OCI-LY3 (cell line): ENCODE data around the gene CSE1L.
"Not testable (repeated sequence)": the region's sequence is repeated elsewhere in the genome, so short reads cannot be mapped to it uniquely, and the experiment has no call there.

Source experiments
- H2AFZ ChIP-seq: fragments of 200-600, 300-600 bp; shearing (Covaris generic); 2 replicates; pipeline ENCODE4 v1.6.0; 2014; ENCODE audit warnings: antibody characterized with exemption, low read depth, low read length
- H3K27ac ChIP-seq: fragments of 200-600, 300-600 bp; sonication (generic); 2 replicates; pipeline ENCODE4 v1.5.1; 2014; ENCODE audit warnings: mild to moderate bottlenecking, low read length, moderate library complexity, mixed read lengths
- H3K27me3 ChIP-seq: fragments of 200-600, 300-600 bp; sonication (generic); 2 replicates; pipeline ENCODE4 v1.6.1; 2014; ENCODE audit warnings: low read depth, low read length, mixed read lengths
- H3K36me3 ChIP-seq: fragments of 200-600, 300-600 bp; sonication (generic); replicated peaks from 2 replicates; pipeline ENCODE3; 2014; ENCODE audit warnings: low read depth, low read length, mixed read lengths
- H3K4me1 ChIP-seq: fragments of 300-600, 200-600 bp; sonication (generic); 2 replicates; pipeline ENCODE4 v1.6.1; 2014; ENCODE audit warnings: low read length, mixed read lengths
- H3K4me2 ChIP-seq: fragments of 200-600, 300-600 bp; sonication (generic); 2 replicates; pipeline ENCODE4 v1.6.1; 2014; ENCODE audit warnings: low read length, mixed read lengths
- H3K4me3 ChIP-seq: fragments of 300-600, 200-600 bp; sonication (generic); 2 replicates; pipeline ENCODE4 v1.5.1; 2014; ENCODE audit warnings: antibody characterized with exemption, mild to moderate bottlenecking, low read length, moderate library complexity
- H3K79me2 ChIP-seq: fragments of 300-600, 200-600 bp; shearing (Covaris generic); 2 replicates; pipeline ENCODE4 v1.6.1; 2014; ENCODE audit warnings: mild to moderate bottlenecking, low read length, mixed read lengths
- H3K9ac ChIP-seq: fragments of 300-600, 200-600 bp; shearing (Covaris generic); 2 replicates; pipeline ENCODE4 v1.6.0; 2014; ENCODE audit warnings: mild to moderate bottlenecking, low read length, moderate library complexity
- H3K9me3 ChIP-seq: fragments of 200-600, 300-600 bp; shearing (Covaris generic); 2 replicates; pipeline ENCODE4 v1.6.1; 2014; ENCODE audit warnings: low read length, mixed read lengths; ENCODE audit not compliant: insufficient read depth
- H4K20me1 ChIP-seq: fragments of 200-600, 300-600 bp; sonication (generic); 2 replicates; pipeline ENCODE4 v1.6.1; 2016; ENCODE audit warnings: low read length, mixed read lengths; ENCODE audit not compliant: insufficient read depth
- EZH2phosphoT487 ChIP-seq: fragments of 200-600 bp; shearing (Covaris generic); IDR thresholded peaks from 2 replicates; pipeline ENCODE4 v1.6.1; 2018; ENCODE audit warnings: antibody characterized with exemption, mixed run types, low read depth
- TF ChIP-seq, protein P1 (sequence below): fragments of 200-600, 300-600 bp; sonication (generic); IDR thresholded peaks from 2 replicates; pipeline ENCODE4 v1.5.1; 2014; ENCODE audit warnings: antibody characterized with exemption, low read length, low read depth

CSE1L gene

DNA sequence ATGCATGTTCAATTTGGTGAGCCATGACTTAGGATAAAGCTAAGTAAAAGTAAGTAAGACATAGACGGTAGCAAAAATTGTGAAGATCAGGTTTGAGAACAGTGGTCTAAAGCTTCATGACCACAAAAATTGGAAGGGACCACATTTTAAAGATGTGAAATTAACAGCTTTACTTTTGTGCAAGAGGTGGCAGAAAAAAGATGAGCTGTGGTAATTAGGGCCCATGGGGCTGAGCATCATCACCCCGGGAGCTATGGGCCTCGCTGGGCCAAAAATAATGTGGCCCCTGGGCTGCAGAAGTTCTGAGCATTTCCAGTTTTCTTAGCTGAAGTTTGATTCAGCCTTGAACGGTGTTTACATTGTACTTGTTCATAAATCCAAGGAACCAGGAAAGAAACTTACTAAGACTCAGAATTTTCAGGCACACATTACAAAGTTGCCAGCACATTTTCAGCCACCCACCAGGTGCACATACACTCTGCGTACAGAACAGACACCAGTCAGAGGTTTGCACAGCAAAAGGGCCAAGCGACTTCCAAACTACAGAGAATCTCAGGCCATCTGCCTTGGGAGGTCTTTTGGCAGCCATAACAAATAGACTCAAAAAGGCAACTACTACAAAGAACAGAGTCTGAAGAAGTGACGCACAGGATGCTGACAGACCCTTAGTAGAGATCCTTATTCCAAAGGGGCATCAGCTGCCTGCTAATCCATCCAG is 57.7 kb downstream of the CSE1L start:
- Histone ChIP-seq H4K20me1 (0 out of 2 replicates have a peak, but pooled peaks cover 3% of the 10 kb centered on the region), H2AFZ (no peak overlapping the region), H3K9ac (no peak overlapping the region), H3K79me2 (peaks cover 28% of the 10 kb centered on the region), H3K4me1 (peaks cover 7% of the 10 kb centered on the region; the same call in 1 of the 2 replicates), H3K9me3 (no peaks in the 10 kb centered on the region), H3K27me3 (no peaks in the 10 kb centered on the region), H3K36me3 (peaks cover 71% of the 10 kb centered on the region), H3K4me2 (no peak overlapping the region), H3K4me3 (no peak overlapping the region), H3K27ac (no peak overlapping the region)
- TF ChIP-seq, protein P1, sequence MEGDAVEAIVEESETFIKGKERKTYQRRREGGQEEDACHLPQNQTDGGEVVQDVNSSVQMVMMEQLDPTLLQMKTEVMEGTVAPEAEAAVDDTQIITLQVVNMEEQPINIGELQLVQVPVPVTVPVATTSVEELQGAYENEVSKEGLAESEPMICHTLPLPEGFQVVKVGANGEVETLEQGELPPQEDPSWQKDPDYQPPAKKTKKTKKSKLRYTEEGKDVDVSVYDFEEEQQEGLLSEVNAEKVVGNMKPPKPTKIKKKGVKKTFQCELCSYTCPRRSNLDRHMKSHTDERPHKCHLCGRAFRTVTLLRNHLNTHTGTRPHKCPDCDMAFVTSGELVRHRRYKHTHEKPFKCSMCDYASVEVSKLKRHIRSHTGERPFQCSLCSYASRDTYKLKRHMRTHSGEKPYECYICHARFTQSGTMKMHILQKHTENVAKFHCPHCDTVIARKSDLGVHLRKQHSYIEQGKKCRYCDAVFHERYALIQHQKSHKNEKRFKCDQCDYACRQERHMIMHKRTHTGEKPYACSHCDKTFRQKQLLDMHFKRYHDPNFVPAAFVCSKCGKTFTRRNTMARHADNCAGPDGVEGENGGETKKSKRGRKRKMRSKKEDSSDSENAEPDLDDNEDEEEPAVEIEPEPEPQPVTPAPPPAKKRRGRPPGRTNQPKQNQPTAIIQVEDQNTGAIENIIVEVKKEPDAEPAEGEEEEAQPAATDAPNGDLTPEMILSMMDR: no peak

DNA sequence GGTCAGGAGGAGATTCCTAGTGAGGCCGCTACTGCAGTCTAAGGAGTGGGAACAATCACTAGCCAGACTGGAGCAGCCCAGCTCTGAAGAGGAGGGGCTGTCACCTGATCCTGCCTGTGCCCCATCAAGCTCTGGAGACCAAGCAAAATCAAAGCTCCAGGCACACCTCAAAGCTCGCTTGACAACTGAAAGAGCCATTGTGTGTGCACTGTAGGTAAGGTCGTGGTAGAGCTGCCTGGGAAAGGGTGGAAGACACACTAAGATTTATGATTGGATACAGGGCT is 58.2 kb downstream of the CSE1L start:
- no peak overlapping the region for H3K4me3 ChIP-seq
- H3K27me3 ChIP-seq: no peaks in the 10 kb centered on the region
- peaks cover 25% of the 10 kb centered on the region for H3K79me2 ChIP-seq
- no peak overlapping the region for H3K27ac ChIP-seq
- H2AFZ ChIP-seq: no peak overlapping the region
- no peak overlapping the region for H3K9ac ChIP-seq
- TF ChIP-seq, protein P1: no peak
- no peak for TF ChIP-seq EZH2phosphoT487
- peaks cover 67% of the 10 kb centered on the region for H3K36me3 ChIP-seq
- no peak overlapping the region for H3K4me2 ChIP-seq
- no peaks in the 10 kb centered on the region for H3K9me3 ChIP-seq
- peaks cover 7% of the 10 kb centered on the region; the same call in 1 of the 2 replicates for H3K4me1 ChIP-seq
- 0 out of 2 replicates have a peak, but pooled peaks cover 3% of the 10 kb centered on the region for H4K20me1 ChIP-seq

DNA sequence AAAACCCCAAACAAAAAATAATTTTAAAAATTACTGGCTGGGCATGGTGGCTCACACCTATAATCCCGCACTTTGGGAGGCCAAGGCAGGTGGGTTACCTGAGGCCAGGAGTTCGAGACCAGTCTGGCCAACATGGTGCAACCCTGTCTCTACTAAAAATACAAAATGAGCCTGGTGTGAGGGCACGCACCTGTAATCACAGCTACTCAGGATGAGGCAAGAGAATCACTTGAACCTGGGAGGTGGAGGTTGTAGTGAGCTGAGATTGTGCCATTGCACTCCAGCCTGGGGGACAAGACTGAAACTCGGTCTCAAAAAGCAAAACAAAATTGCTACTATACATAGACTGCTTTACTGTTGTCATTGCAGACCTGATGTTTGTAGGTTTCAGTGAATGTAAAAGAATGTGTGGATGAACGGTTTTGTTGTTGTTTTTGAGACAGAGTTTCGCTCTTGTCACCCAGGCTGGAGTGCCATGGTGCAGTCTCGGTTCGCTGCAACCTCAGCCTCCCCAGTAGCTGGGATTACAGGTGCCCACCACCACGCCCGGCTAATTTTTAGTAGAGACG is 59.0 kb downstream of the CSE1L start:
- H2AFZ ChIP-seq, H3K9me3 ChIP-seq, H3K4me2 ChIP-seq, H3K27me3 ChIP-seq, H3K9ac ChIP-seq, H3K27ac ChIP-seq, H3K4me1 ChIP-seq, H3K4me3 ChIP-seq, H4K20me1 ChIP-seq: not testable (repeated sequence)
- H3K79me2 ChIP-seq: peaks cover 21% of the 10 kb centered on the region
- H3K36me3 ChIP-seq: peaks cover 67% of the 10 kb centered on the region

DNA sequence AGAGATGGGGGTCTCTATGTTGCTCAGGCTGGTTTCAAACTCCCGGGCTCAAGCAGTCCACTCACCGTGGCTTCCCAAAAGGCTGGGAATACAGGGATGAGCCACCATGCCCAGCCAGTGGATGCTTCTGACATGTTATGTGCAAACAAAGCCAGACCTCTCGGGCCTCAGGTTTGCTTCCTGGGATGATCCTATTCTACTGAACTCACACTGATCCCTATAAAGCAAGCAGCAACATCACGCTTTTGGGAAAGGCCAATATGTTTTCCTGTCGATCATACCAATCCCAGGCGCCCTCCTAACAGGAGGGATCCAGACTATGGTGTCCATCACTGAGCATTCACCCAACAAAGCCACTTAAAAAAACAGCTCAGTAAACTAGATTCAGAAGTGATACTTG is 60.2 kb downstream of the CSE1L start:
- Histone ChIP-seq H3K36me3 (peaks cover 65% of the 10 kb centered on the region), H3K4me2 (no peak overlapping the region), H3K4me1 (no peaks in the 10 kb centered on the region), H3K27me3 (no peaks in the 10 kb centered on the region), H2AFZ (no peak overlapping the region), H3K9ac (no peak overlapping the region), H3K4me3 (no peak overlapping the region), H3K9me3 (no peaks in the 10 kb centered on the region), H3K27ac (no peak overlapping the region), H4K20me1 (0 out of 2 replicates have a peak, but pooled peaks cover 3% of the 10 kb centered on the region), H3K79me2 (peaks cover 10% of the 10 kb centered on the region)
- TF ChIP-seq, protein P1: no peak
- no peak for TF ChIP-seq EZH2phosphoT487
